Measurements from ENCODE around the gene PGA4.
"Not testable (repeated sequence)": the region's sequence is repeated elsewhere in the genome, so short reads cannot be mapped to it uniquely, and the experiment has no call there.

The PGA4 gene

DNA sequence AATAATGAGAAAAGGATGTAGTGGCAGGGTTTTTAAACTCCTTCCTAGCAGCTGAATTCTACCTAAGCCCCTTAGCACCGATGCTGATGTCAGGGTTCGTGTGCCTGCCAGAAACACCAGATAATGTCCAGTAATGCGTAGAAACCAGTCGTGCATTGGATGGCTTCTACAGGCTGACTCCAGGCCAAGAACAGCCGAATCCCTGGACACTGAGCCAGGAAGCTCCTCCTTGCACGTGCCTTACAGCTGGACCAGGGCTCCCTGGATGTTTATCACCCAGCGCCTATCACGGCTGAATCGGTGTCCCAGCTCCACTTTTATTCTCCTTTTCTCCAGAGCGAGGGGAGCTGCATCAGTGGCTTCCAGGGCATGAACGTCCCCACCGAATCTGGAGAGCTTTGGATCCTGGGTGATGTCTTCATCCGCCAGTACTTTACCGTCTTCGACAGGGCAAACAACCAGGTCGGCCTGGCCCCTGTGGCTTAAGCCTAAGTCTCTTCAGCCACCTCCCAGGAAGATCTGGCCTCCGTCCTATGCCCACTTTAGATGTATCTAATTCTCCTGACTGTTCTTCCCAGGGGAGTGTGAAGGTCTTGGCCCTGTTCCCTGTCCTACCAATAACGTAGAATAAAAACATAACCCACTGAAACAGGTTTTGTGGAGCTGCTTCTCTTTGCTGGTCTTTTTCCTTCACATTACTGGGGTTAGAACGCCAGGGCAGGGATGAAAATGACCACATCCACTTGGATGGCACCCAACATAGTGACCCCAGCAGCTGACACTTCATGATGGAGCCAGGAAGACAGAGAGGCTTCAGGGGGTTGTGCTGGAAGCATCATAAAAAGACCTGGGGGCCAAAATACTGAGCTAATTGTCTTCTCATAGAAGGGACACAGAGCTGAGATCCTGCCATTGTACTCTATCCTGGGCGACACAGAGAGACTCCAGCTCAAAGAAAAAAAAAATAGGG, 28.9 kb downstream of the PGA4 start:
- DNase-seq (ENCODE audit: low read depth in 2 of 2) = not testable (repeated sequence)

DNA sequence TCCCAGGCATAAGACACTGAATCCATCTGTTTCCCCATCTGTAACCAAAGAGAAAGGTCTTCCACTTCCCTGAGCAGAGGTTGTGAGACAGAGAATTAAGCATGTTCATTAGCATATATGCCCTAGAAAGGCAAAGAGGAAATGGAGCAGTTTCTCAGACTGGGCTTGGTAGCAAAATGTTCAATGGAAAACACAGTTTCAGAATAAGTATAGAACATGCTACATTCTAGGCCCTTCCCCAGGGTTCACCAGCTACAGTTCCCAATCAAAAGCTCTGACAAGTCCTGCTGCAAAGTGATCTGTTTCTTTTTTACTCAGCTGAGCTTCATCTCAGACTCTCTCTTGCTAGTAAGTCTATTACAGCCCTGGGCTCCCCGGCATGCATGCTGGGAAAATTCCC, 30.2 kb downstream of the PGA4 start:
- DNase-seq (ENCODE audit: low read depth in 2 of 2) = not testable (repeated sequence)

DNA sequence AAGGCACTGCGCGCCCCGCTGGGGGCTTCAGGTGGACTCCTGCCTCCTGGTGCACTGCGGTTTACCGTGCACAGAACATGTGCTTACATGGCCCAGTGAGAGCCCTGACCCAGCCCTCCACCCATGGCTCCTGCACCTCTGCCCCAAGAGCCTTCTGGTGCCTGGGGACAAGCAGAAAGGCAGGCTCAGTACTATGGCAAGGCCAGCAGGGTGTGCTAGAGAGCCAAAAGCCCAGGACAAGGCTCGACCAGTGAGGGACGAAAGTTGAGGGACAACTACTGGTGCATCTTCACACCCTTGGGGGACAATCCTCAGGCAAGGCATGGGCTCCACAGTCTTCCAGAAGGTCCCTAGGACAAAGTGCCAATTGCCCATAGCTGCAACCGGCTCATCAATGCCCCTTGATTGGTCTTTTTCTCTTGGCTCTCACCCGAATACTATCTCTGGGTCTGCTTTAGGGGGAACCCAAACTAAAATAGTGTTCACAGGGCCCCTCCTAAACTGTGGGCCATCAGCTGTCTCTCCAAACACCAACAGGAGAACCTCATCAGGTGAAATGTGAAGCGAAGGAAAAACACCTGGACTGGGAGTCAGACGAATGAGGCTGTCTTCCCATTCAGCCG, 32.4 kb downstream of the PGA4 start:
- DNase-seq (ENCODE audit: low read depth in 2 of 2) = peak; percentile 35 to 49

DNA sequence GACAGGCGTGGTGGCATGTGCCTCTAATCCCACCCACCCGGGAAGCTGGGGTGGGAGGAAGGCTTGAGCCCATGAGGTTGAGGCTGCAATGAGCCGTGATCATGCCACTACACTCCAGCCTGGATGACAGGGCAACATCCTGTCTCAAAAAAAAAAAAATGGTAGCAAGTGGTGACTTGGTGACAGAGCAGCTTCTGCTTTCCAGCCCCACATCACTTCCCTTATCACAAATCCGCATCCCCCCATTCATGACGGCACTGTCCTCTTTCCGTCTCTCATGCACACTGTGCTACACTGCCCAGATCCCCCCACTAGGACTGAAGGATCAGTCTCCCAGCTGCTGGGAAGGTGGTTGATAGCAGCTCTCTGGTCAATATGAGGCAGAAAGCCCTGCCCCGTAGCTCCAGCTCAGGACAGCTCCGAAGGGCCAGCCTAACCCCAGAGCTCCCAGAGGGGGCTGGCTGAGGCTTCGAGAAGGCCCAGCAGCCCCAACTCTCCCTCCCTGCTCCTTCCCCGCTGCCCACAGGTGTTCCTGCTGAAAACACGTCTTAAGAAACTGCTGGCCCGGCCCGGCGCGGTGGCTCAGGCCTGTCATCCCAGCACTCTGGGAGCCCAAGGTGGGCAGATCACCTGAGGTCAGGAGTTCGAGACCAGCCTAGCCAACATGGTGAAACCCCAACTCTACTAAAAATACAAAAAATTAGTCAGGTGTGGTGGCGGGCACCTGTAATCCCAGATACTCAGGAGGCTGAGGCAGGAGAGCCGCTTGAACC, 34.7 kb downstream of the PGA4 start:
- no peak for DNase-seq (ENCODE audit: low read depth in 2 of 2)

GRCh38 chr11:61258546-61258945, 36.4 kb downstream of the PGA4 start:
- DNase-seq (ENCODE audit: low read depth in 2 of 2) = no peak

GRCh38 chr11:61259363-61259762, 37.2 kb downstream of the PGA4 start:
- no peak for DNase-seq (ENCODE audit: low read depth in 2 of 2)

- no peak for DNase-seq (ENCODE audit: low read depth in 2 of 2)
These were observed 42.2 kb downstream of the PGA4 start for GRCh38 chr11:61264371-61264770.

DNA sequence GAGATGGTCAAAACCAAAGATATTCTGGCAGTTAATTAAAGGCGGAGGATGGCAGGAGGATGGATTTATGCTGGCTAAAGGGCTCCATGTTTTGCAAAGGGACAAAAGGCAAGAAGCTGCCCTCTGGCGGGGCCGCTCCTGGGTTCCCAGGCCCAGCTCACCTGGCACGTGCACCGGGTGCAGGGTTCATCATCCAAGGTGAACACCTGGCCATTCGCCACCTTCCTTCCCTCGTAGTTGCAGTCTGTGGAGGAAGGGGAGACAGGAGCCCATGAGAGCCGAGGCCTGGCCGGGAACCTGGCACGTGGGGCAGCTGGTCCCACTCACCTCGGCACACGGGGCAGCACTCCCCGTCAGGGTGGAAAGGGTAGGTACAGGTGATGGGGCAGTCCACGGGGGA, 42.6 kb downstream of the PGA4 start:
- DNase-seq (ENCODE audit: low read depth in 2 of 2) = no peak

GRCh38 chr11:61265357-61265756, 43.2 kb downstream of the PGA4 start:
- DNase-seq (ENCODE audit: low read depth in 2 of 2) = no peak

- no peak for DNase-seq (ENCODE audit: low read depth in 2 of 2)
These were observed 44.5 kb downstream of the PGA4 start for GRCh38 chr11:61266602-61267001.

DNA sequence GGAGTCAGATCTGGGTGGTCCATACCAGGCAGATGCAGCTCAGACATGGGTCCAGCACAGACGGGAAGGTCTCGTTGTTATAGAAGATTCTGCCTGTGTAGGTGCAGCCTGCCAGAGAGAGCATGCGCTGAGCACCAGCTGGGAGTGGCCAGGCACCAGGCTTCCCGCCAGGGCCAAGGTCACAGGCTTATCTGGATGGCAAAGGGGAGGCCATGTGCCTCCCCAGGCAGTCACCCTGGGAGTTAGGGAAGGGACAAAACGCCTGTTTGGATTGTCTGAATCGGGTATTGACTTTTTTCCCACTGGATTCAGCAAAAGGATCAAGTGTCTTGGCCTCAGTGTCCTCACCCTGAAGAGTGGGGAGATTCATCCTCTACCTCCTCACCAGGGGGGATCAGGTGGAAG, 45.3 kb downstream of the PGA4 start:
- no peak for DNase-seq (ENCODE audit: low read depth in 2 of 2)

GRCh38 chr11:61268588-61269250, 46.6 kb downstream of the PGA4 start:
- no peak for DNase-seq (ENCODE audit: low read depth in 2 of 2)

DNA sequence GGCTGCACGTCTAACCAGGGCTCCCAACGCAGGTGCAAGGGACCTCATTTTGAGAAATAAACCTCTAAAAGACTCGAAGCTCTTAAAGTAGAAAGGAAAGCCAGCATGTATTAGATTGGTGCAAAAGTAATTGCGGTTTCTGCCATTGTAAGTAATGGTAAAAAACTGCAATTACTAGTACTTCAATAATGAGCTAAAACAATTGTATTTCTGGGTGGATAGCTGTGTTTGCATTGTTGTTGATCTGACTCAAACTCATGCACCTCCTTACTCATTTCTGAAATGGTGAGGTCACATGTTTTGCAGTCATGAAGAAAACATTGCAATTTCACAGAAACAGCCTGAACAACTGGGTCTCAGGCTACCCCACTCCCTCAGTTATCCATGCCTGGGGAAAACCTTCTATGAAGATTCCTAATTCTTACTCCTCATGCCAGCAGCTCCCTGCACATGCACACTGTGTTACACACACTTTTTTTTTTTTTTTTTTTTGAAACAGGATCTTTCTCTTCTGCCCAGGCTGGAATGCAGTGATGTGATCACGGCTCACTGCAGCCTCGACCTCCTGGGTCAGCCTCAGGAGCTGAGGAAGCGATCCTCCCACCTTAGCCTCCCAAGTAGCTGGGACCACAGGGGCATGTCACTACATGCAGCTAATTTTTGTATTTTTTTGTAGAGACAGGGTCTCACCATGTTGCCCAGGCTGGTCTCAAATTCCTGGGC, 48.4 kb downstream of the PGA4 start:
- no peak for DNase-seq (ENCODE audit: low read depth in 2 of 2)

- DNase-seq (ENCODE audit: low read depth in 2 of 2) = no peak
These were observed 50.6 kb downstream of the PGA4 start for GRCh38 chr11:61272731-61273130.

DNA sequence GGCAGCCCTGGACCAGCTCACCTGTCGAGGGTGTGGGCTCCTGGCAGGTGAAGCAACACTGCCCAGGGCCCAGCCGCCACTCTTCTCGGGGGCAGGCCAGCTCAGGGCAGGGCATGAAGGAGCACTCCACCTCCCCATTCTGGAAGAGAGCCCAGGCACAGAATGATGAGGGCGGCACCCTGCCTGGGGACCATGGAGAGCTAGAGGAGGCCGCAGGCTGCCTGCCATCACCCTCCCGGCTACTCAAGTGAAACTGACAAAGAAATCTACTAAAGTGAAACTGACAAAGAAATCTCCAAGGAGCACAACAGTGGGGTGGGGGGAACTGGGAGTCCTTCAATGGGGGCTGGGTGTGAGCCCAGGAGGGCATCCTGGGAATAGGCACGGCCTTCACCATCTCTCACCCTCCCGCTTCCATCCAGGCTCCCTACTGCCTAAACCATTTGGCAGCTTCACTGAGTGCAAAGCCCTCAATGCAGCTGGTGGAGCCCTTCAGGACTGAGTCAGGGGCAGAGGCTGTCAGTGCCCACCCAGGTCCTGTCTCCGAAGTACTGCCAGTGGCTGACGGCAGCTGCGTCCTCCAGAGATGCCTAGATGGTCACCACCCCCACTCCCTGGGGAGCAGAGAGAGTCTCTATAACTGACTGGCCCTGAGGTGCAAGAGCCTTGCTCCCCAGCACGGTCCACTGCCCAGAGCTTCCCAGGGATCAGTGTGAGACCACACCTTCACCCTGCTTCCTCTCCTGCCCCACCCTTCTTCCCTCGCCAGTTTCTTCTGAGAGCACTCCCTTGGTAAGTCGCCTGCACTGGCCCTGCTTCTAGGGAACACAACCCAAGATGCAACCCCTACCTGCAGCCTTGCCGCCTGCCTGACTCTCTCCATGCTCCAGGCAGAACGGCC, 51.3 kb downstream of the PGA4 start:
- DNase-seq (ENCODE audit: low read depth in 2 of 2) = no peak

- no peak for DNase-seq (ENCODE audit: low read depth in 2 of 2)
These were observed 51.9 kb downstream of the PGA4 start for GRCh38 chr11:61274084-61274483.

DNA sequence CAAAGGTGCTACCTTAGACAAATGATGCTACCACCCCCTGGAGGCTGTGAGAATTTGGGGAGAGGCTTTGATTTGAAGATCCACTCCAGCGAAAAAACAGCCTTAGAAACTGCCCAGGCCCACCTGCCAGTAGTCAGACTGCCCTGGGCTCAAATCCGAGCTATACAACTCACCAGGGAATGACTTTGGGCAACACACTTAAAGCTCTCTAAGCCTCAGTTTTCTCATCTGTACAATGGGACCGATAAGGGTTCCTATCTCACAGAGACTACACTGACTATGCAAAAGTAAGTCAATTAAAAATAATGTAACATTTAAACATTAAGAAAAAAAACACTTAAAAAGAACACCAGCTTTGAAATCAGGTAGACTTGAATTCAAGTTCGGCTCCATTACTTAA, 53.0 kb downstream of the PGA4 start:
- DNase-seq (ENCODE audit: low read depth in 2 of 2) = no peak

DNA sequence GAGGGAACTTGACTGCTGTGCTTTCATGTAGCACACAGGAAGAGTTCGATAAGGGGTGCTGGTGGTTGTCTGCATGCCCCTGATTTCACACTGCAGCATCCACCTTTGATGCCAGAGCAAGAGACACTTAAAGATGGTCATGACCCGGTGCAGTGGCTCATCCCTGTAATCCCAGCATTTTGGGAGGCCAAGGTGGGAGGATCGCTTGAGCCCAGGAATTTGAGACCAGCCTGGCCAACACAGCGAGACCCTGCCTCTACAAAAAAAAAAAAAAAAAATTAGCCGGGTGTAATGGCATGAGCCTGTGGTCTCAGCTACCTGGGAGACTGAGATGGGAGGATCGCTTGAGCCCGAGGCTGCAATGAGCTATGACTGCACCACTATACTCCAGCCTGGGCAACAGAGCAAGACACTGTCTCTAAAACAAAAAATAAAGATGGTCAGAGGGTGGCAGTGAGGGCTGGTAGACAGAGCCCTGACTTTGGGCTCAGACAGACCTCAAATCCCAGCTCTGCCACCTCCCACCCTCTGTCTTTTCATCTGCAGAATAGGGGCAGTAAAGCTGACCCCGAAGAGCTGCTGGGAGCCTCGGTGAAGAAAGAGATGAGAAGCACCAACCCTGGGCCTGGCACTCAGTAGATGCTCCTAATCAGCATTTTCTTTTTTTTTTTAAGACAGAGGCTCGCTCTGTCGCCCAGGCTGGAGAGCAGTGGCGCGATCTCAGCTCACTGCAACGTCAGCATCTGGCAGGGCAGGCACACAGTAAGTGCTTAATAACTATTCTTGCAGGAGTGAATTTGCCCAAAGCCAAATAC, 55.2 kb downstream of the PGA4 start:
- no peak for DNase-seq (ENCODE audit: low read depth in 2 of 2)

DNA sequence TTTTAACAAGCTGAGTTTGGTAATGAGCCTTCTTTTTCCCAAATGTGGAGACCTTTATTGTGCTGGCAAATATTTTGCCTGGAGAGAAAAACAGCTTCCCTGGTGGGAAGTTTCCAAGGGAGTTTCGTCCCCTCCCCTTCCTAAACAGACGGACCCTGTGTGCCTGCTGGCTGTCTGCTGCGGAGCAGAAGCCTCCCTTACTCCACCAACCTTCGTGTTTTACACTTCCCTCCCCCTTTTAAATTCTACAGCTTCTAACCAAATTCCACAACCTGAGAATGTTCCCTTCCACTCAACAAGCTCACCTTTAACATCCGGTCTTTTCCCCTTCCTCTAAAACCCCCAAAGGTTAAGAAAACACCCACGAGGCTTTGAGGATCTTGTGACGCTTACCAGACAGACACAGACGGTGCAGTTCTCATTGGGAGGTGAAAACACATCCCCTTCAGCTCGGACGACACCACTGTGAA, 55.9 kb downstream of the PGA4 start:
- no peak for DNase-seq (ENCODE audit: low read depth in 2 of 2)
